ENCODE data around the gene ZFHX2.

- no peak for TF ChIP-seq CTCF (IDR thresholded peaks at IDR 0.05)
- TF ChIP-seq EZH2 (IDR thresholded peaks at IDR 0.05): no peak
- TF ChIP-seq EZH2phosphoT487 (IDR thresholded peaks at IDR 0.05): no peak
Measured at GRCh38 chr14:23571701-23572523, 20.3 kb upstream of the ZFHX2 start.

Data from neural progenitor cell (in vitro differentiated cells).